ENCODE data around the gene CCDC78.

CCDC78 gene

GRCh38 chr16:740459-740763 is 14.2 kb upstream of the CCDC78 start:
- TF ChIP-seq SPI1 (IDR thresholded peaks at IDR 0.05; ENCODE audit: borderline replicate concordance, low read depth) = no peak
- TF ChIP-seq GABPA (IDR thresholded peaks at IDR 0.05; ENCODE audit: low read depth) = no peak
- TF ChIP-seq POLR2AphosphoS5 (IDR thresholded peaks at IDR 0.05; ENCODE audit: low read depth) = no peak
- TF ChIP-seq, protein P1, sequence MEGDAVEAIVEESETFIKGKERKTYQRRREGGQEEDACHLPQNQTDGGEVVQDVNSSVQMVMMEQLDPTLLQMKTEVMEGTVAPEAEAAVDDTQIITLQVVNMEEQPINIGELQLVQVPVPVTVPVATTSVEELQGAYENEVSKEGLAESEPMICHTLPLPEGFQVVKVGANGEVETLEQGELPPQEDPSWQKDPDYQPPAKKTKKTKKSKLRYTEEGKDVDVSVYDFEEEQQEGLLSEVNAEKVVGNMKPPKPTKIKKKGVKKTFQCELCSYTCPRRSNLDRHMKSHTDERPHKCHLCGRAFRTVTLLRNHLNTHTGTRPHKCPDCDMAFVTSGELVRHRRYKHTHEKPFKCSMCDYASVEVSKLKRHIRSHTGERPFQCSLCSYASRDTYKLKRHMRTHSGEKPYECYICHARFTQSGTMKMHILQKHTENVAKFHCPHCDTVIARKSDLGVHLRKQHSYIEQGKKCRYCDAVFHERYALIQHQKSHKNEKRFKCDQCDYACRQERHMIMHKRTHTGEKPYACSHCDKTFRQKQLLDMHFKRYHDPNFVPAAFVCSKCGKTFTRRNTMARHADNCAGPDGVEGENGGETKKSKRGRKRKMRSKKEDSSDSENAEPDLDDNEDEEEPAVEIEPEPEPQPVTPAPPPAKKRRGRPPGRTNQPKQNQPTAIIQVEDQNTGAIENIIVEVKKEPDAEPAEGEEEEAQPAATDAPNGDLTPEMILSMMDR (IDR thresholded peaks at IDR 0.05; ENCODE audit: insufficient read depth, low read length) = no peak
- TF ChIP-seq, protein P2, sequence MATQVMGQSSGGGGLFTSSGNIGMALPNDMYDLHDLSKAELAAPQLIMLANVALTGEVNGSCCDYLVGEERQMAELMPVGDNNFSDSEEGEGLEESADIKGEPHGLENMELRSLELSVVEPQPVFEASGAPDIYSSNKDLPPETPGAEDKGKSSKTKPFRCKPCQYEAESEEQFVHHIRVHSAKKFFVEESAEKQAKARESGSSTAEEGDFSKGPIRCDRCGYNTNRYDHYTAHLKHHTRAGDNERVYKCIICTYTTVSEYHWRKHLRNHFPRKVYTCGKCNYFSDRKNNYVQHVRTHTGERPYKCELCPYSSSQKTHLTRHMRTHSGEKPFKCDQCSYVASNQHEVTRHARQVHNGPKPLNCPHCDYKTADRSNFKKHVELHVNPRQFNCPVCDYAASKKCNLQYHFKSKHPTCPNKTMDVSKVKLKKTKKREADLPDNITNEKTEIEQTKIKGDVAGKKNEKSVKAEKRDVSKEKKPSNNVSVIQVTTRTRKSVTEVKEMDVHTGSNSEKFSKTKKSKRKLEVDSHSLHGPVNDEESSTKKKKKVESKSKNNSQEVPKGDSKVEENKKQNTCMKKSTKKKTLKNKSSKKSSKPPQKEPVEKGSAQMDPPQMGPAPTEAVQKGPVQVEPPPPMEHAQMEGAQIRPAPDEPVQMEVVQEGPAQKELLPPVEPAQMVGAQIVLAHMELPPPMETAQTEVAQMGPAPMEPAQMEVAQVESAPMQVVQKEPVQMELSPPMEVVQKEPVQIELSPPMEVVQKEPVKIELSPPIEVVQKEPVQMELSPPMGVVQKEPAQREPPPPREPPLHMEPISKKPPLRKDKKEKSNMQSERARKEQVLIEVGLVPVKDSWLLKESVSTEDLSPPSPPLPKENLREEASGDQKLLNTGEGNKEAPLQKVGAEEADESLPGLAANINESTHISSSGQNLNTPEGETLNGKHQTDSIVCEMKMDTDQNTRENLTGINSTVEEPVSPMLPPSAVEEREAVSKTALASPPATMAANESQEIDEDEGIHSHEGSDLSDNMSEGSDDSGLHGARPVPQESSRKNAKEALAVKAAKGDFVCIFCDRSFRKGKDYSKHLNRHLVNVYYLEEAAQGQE (IDR thresholded peaks at IDR 0.05; ENCODE audit: insufficient replicate concordance, low read depth) = no peak
- peak overlapping the region; percentile 99 for H3K4me3 ChIP-seq (replicated peaks; ENCODE audit: insufficient read depth, low read length)
- DNase-seq (ENCODE audit: low read depth in 1 of 2, low spot score in 1 of 2) = no peak
- peak overlapping the region; percentile 73 for H3K27ac ChIP-seq (replicated peaks)
- no peaks in the 10 kb centered on the region for H3K27me3 ChIP-seq (ENCODE audit: insufficient read depth, poor library complexity, severe bottlenecking)

DNA sequence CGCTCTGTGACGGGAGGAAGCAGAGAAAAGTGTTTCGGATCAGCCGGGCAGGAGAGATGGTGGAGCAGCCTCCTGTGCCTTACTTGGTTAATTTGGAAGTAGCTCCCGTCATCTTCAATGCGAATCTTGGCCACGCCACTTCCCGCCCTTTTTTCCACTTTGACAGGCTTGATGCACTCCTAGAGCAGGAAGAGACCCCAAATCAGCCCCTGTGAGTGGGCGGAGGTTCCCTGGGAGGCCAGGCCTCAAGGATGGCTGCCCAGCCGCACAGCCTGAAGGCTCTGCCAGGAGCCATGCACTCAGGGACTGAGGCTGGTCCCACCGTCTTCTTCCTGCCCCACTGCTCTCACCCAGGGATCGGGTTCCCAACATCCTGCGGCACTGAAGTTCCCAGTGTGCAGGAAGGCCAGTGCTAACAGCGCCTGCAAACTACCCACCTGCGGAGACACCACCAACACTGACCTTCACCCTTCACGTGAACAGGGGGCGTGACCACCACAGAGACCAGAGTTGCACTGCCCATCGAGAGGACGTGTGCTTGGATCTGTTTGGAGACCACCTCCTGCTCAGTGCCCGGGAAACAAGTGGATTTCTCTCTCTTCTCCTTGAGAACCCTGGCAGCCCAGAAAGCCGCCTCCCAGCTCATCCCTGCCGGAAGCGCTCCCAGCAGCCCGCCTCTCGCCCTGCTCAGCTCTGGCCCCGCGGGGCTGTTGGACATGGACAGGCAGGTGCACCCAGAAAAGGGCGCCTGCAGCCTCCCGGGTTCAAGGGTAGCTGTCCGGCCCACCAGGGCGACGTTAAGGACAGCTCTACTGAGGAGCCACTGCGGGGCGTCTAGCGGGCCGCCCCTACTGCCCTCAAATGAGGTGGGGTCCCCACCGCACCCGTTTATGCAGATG is 13.6 kb upstream of the CCDC78 start:
- Histone ChIP-seq H3K27ac (replicated peaks) (peak overlapping the region; percentile 73), H3K4me3 (replicated peaks; ENCODE audit: insufficient read depth, low read length) (peak overlapping the region; percentile 99), H3K27me3 (ENCODE audit: insufficient read depth, poor library complexity, severe bottlenecking) (no peaks in the 10 kb centered on the region)
- DNase-seq (ENCODE audit: low read depth in 1 of 2, low spot score in 1 of 2) = no peak
- TF ChIP-seq, protein P1 (IDR thresholded peaks at IDR 0.05; ENCODE audit: insufficient read depth, low read length) = no peak
- TF ChIP-seq SPI1 (IDR thresholded peaks at IDR 0.05; ENCODE audit: borderline replicate concordance, low read depth) = no peak
- TF ChIP-seq POLR2AphosphoS5 (IDR thresholded peaks at IDR 0.05; ENCODE audit: low read depth) = no peak
- TF ChIP-seq, protein P2 (IDR thresholded peaks at IDR 0.05; ENCODE audit: insufficient replicate concordance, low read depth) = no peak
- TF ChIP-seq GABPA (IDR thresholded peaks at IDR 0.05; ENCODE audit: low read depth) = no peak

DNA sequence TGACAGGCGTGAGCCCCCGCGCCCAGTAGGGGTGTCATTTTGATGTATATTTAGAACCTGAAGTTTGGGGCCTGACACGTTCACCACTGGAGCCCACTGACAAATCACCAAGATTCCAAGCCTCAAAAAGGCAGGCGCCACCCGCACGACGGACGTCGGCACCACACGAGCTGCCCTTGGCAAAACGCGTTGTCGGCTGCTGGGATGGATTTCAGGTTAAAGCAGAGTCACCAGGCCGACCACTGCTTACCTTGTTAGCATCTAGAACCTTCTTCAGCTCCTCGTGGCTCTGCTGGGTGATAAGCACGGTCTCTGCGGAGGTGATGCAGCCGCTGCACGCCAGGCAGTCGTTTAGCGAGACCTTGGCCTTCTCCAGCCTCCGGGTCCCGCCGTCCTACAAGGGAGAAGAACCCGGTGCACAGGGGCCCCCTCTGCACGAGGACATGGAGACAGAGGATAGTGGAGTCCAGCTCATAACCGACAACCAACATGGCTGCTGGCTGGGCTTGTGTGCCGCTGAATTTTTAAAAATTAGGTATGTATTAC is 10.8 kb upstream of the CCDC78 start:
- TF ChIP-seq, protein P1 (IDR thresholded peaks at IDR 0.05; ENCODE audit: insufficient read depth, low read length) = no peak
- TF ChIP-seq GABPA (IDR thresholded peaks at IDR 0.05; ENCODE audit: low read depth) = no peak
- Histone ChIP-seq H3K27ac (replicated peaks) (peak overlapping the region; percentile 44), H3K4me3 (replicated peaks; ENCODE audit: insufficient read depth, low read length) (no peak overlapping the region), H3K27me3 (ENCODE audit: insufficient read depth, poor library complexity, severe bottlenecking) (no peaks in the 10 kb centered on the region)
- no peak for DNase-seq (ENCODE audit: low read depth in 1 of 2, low spot score in 1 of 2)

All from HL-60 (cell line).